Right hindlimb (tissue), 1 donor: Measurements from ENCODE around the gene BMF.

Experiments
- DNase-seq: peaks from one replicate; pipeline ENCODE4 v3.0.0-alpha.2; 2018

Gene BMF

DNA sequence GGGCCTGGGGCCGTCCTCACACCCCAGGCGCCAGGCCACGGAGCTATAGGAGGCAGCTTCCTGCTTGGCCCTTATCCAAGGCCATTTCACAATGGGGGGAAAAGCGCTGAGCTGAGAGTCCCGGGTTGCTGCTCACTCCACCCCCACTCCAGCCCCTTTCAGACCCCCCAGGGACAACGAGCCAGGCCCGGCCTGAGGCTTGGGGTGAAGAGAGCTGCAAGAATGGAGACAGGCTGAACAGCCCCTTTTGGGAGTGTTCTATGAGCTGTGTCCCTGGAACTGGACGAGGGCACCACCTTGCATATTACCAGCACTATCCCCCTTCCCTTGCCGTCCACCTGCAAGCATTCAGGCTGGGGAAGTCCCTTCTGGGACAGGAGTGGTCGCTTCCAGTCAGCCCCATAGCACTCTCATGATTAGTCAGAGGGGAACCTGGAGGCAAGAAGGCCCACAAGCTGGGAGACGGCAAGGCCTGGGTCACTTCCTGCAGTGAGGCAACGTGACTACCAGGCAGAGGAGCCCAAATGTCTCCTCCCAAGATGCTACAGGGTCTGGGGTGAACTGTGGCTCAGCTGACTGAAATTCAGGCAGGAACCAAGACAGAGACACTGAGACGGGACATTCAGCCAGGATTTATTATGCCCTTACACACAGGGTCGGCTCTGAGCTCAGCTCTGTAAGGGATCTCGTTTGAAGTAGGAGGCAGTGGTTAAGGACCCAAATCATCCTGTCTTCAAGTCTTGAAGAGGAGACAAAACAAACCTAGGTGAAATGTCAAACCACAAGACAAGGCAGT lies 61.1 kb downstream of the BMF start:
- DNase-seq: peak; percentile 37

DNA sequence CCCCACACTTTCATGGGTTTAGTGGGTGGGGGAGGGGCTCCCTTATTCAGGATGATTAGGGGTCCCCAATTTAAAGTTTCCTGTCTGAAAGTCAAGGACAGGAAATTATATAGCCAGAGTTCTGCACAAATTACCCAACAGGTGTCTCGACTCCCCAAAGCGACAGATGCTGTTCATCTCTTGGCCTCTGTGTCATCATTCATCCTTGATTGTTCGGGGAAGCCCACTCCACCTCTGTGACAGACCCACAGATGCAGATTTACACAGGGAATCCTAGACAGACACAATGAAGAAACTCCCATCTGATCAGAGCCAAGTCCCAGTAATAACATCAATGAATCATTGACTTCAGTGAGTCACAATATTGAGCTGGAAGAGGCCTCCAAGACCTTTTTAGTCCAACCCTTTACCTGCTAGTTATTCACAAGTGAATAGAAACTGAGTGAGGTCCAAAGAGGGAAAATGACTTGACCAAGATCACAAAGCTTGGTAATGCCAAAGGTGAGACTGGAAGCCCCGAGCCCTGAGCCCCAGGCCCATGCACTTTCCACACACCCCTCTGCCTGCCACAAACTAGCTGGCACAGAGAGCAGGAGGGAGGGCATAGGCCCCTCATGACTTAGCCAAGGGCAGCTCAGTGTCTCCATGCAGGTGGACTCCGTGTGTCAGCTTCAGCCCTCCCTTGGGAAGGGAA lies 61.8 kb downstream of the BMF start:
- DNase-seq: no peak

DNA sequence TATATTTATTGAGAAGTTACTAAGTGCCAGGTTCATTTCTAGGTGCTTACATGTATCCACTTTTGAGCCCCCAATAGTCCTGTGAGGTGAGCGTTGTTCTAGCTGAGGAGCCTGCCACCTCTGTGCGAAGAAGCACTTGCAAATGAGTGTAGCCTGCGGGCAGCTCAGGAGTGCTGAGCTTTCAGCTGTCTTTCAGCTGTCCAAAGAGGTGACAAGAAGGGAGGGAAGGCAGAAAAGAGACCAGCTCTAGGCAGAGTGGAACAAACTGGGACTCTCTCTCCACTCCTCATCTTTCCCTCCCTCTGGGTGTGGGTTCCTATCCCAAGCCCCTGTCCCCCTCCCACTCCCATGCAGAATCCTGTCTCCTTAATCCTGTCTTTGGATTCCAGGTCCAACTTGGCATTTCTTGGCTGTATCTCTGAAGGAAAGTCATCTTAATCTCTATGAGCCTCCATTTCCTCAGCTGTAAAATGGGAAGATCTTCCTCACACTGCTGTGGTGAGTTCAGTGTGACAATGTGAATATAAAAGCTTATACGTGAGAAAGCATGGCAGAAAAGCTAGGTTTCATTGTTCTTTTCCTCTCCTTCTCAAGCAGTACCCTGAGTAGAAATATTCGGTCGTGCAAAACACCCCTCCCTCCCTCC lies 63.0 kb downstream of the BMF start:
- no peak for DNase-seq

DNA sequence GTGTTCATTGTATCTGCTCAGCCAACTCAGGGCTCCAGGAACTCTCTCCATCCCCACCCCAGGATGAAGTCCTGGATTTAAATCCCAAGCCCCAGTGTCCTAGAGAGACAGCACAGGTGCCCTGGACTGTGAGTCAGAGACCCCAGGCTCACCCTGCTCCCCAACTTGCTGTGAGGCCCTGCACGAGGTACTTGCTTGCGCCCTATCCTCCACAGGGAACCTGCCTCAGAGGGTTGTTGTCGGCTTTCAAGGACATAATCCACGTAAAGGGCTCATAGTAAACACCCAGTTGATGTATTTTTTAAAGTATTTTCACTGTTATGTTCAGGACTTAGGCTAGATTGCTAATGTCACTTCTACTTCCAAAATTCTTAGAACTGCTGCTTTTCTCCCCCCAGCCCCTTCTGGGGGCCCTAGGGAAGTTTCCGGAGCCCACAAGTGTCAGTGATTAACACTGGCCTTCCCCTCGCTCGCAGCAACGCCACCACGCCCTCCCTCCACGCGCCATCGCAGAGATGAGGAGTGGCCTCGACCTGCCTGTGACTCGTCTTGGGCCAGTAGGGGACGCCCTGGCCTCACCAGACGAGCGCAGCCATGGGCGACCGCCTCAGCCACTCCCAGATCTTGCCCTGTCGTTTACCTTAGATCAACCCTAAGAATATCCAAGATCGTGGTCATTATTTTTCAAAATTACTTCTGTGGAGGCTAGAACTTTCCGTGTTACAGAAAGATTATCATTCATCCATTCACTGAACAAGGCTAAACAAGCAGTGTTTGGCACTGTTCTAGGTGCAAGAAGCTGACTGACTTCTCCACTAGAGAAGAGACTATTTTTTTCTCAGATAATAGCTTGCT lies 63.7 kb downstream of the BMF start:
- peak; percentile 90 for DNase-seq

DNA sequence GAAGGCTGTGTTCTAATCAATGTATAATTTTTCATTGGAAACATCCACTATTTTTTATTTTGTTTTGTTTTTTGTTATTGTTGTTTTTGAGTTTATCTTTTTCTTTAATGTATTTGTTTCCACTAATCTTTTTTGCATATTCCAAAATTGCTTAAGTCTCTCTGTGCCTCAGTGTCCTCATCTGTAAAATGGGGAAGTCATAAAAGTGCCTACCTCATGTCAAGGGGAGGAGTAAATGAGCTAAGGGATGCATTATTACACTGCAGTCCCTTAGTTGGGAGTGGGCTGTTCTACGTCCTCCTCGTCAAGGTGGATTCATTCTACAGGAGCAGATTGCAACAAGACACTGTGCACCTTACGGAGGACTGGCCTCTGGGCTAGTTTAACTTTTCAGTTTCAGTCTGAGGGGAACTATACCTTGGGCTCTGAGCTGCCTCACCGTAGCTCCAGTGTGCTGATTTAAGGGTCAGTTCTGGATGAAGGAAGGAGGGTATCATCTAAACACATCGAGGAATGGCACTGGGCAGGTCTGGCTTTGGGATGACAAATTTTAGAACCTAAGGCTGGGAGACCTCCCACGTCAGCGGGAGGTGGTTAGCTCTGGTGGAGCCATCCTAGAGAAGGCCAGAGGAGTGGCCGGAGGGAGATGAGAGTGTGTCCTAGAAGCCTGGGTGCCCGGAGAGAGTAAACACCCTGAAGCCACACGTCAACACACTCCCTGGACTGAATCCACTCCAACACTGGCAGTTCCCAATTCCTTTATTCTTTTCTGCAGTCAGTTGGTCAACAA lies 64.6 kb downstream of the BMF start:
- no peak for DNase-seq

DNA sequence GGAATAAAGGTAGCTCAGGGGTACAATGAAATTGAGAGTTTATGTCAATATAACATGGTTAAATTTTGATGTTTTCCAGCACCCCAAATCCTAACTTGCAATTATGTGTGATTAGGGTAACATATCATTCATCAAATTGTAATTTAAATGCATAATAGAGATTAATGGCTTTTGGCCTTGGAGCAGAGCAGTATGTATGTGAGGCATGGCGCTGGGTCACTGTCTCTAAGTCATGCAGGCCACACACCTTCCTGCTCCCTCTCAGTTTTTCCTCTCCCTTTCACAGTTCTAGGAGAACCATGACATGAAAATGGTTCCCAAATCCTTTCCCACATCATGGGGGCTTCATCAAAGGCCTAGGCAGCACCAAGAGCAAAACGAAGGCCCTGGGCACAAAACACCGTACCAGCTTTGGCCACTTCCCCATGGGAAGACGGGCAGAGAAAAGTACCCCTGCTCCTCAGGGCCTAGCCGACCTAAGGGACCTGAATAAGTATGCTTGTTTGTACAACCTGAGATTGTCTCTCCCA lies 65.8 kb downstream of the BMF start:
- no peak for DNase-seq

DNA sequence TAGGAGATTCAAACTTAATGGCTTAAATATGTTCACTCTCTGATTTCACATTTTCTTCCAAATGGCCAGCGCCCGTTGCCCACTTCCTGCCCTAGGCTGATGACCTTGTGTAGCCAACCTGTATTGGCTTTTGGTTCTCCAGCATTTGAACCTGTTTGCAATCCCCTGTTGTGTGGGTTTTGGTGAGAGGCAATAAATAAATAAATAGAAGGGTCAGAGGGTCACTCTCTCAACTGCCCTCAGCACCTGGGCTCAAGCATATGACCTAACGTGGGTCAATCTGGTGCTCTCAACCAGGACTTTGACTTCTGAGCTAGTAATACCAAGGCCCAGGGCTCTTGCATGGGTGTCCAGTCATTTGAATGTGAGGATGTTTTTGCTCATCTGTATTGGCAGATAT lies 67.9 kb downstream of the BMF start:
- no peak for DNase-seq

DNA sequence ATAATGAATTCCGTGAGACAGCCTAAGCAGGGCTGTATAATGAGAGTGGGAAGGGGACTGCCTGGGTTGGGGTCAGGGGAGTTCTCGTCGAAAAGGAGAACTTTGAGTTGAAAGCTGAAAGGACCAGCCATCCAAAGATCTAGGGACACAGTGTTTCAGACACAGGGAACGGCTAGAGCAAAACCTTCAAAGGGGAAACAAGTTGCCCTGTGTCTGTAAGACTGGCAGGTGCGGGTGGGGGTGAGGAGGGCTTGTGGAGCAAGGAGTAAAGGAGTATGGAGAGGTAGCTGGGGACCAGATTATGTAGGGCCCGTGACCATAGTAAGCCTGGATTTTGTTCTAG lies 68.4 kb downstream of the BMF start:
- no peak for DNase-seq

DNA sequence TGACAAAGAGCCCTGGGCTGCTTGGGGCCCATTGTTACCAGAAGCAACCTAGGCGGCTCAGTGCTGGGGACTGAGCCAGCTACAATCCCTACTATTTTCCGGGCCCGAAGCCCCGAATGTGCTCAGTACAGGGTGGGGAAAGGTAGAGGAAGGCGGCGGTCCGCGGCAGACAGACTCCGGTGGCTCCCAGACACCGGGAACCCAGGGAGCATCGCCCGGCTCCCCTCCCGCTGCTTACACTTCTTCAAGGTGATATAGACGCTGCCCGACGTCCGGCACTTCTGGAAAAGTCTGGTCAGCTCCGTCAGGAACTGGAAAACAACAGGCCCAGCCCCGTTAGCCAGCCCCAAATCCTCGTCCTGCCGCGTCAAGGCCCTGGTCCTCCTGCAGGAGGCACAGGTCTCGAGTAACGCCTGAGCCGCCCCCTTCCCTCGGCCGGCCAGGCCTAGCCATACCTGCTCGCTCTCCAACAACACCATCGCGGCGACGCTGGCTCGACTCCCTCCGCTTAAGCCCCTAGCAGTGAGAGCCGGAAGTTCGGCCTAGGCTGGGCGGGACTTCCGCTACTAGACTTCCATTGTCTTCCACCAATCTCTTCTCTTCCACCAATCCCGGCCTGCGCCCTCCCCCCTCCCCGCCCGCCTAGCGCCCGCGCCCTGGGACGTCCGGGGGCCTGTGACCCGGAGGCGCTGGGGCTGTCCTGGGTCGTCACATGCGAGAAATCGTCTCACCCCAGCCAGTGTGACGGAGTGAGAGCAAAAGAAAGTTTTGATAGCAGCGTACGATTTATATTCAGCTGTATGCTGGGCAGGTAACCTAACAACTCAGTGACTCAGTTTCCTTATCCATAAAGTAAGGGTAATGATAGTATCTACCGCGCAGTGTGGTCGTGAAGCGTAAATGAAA lies 69.8 kb downstream of the BMF start, which contains the start of gene SRP14:
SRP14 (minus strand) TSS at position 544 of the 906 bp plus-strand sequence; CDS start at position 479, 65 bp downstream.
- DNase-seq: peak; percentile 96

DNA sequence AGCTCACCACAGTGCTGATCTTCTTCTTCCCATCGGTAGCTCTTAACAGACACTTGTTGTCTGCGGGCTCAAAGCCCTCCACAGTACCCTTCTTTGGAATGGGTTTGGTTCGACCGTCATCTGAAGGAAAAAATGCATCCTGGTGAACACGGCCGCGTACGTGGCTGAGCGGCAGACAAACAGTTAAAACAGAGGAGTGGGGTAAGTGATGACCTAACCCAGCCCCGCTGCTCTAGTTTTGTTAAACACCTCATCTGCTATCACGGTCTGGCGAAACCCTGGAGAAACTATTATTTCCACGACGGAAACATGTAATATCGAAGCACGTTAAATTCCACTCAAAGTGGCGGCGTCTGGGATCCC lies 70.4 kb downstream of the BMF start:
- no peak for DNase-seq
